Measurements from ENCODE around the gene ACTR1B. TPM values are rescaled to one million over a fixed set of nuclear protein-coding genes. Genes with fewer than 3 reads are reported as not detected.
A peak's percentile ranks its signal among the peaks of the same experiment; 100 is the strongest.

ACTR1B gene
- total RNA-seq, 1 experiment from 2014 or later, result 58.2 TPM

DNA sequence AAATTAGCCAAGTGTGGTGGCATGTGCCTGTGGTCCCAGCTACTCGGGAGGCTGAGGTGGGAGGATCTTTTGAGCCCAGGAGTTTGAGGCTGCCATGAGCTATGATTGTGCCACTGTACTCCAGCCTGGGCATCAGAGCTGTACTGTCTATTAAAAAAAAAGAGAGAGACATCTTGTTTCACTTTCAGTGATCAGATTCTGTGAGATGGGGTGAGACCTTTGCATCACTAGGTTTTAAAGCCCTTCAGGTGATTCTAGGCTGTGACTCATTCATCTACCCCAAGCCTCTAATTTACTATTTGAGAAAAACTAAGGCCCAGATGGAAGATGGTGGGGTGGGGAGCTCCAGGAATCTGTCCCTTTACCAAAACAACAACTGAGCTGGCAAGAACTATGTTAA, 12.8 kb upstream of the ACTR1B start (continued):
- TF ChIP-seq CBFB (CRISPR knock-in tag; IDR thresholded peaks at IDR 0.05; ENCODE audit: low read depth), result no peak
- TF ChIP-seq, protein P1, sequence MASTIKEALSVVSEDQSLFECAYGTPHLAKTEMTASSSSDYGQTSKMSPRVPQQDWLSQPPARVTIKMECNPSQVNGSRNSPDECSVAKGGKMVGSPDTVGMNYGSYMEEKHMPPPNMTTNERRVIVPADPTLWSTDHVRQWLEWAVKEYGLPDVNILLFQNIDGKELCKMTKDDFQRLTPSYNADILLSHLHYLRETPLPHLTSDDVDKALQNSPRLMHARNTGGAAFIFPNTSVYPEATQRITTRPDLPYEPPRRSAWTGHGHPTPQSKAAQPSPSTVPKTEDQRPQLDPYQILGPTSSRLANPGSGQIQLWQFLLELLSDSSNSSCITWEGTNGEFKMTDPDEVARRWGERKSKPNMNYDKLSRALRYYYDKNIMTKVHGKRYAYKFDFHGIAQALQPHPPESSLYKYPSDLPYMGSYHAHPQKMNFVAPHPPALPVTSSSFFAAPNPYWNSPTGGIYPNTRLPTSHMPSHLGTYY (CRISPR knock-in tag; IDR thresholded peaks at IDR 0.05), result no peak
- TF ChIP-seq, protein P2, sequence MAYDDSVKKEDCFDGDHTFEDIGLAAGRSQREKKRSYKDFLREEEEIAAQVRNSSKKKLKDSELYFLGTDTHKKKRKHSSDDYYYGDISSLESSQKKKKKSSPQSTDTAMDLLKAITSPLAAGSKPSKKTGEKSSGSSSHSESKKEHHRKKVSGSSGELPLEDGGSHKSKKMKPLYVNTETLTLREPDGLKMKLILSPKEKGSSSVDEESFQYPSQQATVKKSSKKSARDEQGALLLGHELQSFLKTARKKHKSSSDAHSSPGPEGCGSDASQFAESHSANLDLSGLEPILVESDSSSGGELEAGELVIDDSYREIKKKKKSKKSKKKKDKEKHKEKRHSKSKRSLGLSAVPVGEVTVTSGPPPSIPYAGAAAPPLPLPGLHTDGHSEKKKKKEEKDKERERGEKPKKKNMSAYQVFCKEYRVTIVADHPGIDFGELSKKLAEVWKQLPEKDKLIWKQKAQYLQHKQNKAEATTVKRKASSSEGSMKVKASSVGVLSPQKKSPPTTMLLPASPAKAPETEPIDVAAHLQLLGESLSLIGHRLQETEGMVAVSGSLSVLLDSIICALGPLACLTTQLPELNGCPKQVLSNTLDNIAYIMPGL (CRISPR knock-in tag; IDR thresholded peaks at IDR 0.05), result no peak

DNA sequence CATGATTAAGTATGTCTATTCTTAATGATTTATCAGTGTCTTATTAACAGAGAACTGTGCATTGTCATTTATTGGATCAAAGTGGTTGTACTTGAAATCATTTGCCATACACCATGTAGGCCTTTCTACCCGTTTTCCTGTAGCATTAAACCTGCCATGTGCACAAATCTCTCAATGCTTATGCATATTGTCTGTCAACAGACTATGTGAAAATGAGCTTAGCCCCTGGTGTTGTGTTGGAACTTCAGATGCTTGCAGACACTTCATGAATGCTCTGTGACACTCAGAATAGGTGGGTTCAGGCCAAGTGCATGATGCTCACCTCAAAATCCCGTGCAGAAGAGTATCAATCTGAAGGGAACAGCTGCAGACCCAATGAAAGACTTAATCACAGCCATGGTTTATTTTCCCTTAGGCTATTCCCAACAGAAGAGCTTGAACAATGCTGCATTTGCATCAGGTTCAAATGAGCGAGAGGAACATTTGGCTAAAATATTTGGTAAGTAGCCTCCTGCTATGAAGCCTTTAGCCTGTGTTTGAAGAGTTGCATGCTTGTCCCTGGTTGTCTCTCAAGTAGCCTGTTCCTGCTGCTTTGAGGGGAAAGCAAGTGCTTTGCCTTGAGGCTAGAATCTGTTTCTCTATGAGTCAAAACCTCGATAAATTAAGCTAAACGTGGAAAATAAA, 11.7 kb upstream of the ACTR1B start:
- Mint-ChIP-seq H3K36me3 (peaks cover 17% of the 10 kb centered on the region), H3K27me3 (ENCODE audit: low read depth) (no peaks in the 10 kb centered on the region; the same call in 1 of the 2 replicates), H3K9me3 (peaks cover 17% of the 10 kb centered on the region), H3K4me3 (no peak overlapping the region), H3K27ac (peak overlapping the region; percentile 85), H3K4me1 (peaks cover 21% of the 10 kb centered on the region)
- ATAC-seq, result peak; percentile 85
- CTCF ChIA-PET, result interaction anchor here (0.9 to 1.9 kb wide), 3 partner anchors 11 to 85 kb away, joined by 3 to 12 read pairs (median 4); partner anchors contain the start of gene ACTR1B
- TF ChIP-seq, protein P3, sequence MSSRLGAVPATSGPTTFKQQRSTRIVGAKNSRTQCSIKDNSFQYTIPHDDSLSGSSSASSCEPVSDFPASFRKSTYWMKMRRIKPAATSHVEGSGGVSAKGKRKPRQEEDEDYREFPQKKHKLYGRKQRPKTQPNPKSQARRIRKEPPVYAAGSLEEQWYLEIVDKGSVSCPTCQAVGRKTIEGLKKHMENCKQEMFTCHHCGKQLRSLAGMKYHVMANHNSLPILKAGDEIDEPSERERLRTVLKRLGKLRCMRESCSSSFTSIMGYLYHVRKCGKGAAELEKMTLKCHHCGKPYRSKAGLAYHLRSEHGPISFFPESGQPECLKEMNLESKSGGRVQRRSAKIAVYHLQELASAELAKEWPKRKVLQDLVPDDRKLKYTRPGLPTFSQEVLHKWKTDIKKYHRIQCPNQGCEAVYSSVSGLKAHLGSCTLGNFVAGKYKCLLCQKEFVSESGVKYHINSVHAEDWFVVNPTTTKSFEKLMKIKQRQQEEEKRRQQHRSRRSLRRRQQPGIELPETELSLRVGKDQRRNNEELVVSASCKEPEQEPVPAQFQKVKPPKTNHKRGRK (CRISPR knock-in tag; IDR thresholded peaks at IDR 0.05; ENCODE audit: borderline replicate concordance), result no peak
- TF ChIP-seq, protein P4, sequence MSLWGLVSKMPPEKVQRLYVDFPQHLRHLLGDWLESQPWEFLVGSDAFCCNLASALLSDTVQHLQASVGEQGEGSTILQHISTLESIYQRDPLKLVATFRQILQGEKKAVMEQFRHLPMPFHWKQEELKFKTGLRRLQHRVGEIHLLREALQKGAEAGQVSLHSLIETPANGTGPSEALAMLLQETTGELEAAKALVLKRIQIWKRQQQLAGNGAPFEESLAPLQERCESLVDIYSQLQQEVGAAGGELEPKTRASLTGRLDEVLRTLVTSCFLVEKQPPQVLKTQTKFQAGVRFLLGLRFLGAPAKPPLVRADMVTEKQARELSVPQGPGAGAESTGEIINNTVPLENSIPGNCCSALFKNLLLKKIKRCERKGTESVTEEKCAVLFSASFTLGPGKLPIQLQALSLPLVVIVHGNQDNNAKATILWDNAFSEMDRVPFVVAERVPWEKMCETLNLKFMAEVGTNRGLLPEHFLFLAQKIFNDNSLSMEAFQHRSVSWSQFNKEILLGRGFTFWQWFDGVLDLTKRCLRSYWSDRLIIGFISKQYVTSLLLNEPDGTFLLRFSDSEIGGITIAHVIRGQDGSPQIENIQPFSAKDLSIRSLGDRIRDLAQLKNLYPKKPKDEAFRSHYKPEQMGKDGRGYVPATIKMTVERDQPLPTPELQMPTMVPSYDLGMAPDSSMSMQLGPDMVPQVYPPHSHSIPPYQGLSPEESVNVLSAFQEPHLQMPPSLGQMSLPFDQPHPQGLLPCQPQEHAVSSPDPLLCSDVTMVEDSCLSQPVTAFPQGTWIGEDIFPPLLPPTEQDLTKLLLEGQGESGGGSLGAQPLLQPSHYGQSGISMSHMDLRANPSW (CRISPR knock-in tag; conservative IDR thresholded peaks at IDR 0.05; ENCODE audit: low read depth), result no peak
- TF ChIP-seq SP1 (CRISPR knock-in tag; conservative IDR thresholded peaks at IDR 0.05), result no peak
- POLR2A ChIA-PET, result interaction anchor here (0.6 to 0.9 kb wide), 3 partner anchors 11 to 722 kb away, joined by 3 to 4 read pairs (median 3); partner anchors contain the start of gene ACTR1B
- no peak for DNase-seq (ENCODE audit: low spot score)

DNA sequence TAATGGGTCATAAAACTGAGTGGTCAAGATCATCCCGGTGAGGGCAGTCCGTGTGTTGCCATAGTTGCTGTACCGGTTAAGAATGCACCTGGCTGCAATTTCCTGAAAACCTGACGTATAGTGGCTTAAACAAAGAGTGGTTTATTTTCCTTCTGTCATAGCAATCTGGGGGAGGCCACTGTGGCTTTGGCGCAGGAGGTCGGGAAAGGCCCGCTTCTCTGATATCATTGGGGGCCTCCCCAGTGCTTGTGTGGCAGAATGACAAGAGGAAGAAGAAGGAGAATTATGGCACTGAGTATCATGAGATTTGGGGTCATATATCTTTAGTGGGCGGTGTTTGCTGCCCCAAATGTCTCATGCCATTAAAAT, 10.1 kb upstream of the ACTR1B start:
- DNase-seq (ENCODE audit: low spot score) (no peak), ATAC-seq (no peak)
- Mint-ChIP-seq H3K4me1 (peaks cover 27% of the 10 kb centered on the region), H3K4me3 (no peak overlapping the region), H3K9me3 (peaks cover 5% of the 10 kb centered on the region; the same call in 1 of the 2 replicates), H3K27me3 (ENCODE audit: low read depth) (no peaks in the 10 kb centered on the region; the same call in 1 of the 2 replicates), H3K27ac (no peak overlapping the region), H3K36me3 (peaks cover 12% of the 10 kb centered on the region)
- CTCF ChIA-PET, result interaction anchor here (1.5 to 2.0 kb wide), 2 partner anchors 23 to 26 kb away, joined by 4 to 5 read pairs; no protein-coding TSS in a partner anchor
- POLR2A ChIA-PET, result no interaction called here
- TF ChIP-seq FOXJ3 (CRISPR knock-in tag; IDR thresholded peaks at IDR 0.05; ENCODE audit: borderline replicate concordance) (no peak), ZNF317 (CRISPR knock-in tag; IDR thresholded peaks at IDR 0.05; ENCODE audit: borderline replicate concordance, low read depth) (no peak), RORB (CRISPR knock-in tag; IDR thresholded peaks at IDR 0.05) (no peak), ZNF232 (CRISPR knock-in tag; IDR thresholded peaks at IDR 0.05) (no peak), JAZF1 (CRISPR knock-in tag; IDR thresholded peaks at IDR 0.05) (no peak), NFE2L1 (CRISPR knock-in tag; IDR thresholded peaks at IDR 0.05) (no peak), NFATC4 (CRISPR knock-in tag; IDR thresholded peaks at IDR 0.05) (no peak), SOX15 (CRISPR knock-in tag; IDR thresholded peaks at IDR 0.05) (no peak), GRHL2 (CRISPR knock-in tag; IDR thresholded peaks at IDR 0.05; ENCODE audit: insufficient replicate concordance, severe bottlenecking) (no peak)
- TF ChIP-seq, protein P5, sequence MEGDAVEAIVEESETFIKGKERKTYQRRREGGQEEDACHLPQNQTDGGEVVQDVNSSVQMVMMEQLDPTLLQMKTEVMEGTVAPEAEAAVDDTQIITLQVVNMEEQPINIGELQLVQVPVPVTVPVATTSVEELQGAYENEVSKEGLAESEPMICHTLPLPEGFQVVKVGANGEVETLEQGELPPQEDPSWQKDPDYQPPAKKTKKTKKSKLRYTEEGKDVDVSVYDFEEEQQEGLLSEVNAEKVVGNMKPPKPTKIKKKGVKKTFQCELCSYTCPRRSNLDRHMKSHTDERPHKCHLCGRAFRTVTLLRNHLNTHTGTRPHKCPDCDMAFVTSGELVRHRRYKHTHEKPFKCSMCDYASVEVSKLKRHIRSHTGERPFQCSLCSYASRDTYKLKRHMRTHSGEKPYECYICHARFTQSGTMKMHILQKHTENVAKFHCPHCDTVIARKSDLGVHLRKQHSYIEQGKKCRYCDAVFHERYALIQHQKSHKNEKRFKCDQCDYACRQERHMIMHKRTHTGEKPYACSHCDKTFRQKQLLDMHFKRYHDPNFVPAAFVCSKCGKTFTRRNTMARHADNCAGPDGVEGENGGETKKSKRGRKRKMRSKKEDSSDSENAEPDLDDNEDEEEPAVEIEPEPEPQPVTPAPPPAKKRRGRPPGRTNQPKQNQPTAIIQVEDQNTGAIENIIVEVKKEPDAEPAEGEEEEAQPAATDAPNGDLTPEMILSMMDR (IDR thresholded peaks at IDR 0.05), result no peak
- TF ChIP-seq, protein P4 (CRISPR knock-in tag; conservative IDR thresholded peaks at IDR 0.05; ENCODE audit: low read depth), result no peak
- TF ChIP-seq, protein P6, sequence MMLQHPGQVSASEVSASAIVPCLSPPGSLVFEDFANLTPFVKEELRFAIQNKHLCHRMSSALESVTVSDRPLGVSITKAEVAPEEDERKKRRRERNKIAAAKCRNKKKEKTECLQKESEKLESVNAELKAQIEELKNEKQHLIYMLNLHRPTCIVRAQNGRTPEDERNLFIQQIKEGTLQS (CRISPR knock-in tag; conservative IDR thresholded peaks at IDR 0.05), result no peak
- TF ChIP-seq, protein P7, sequence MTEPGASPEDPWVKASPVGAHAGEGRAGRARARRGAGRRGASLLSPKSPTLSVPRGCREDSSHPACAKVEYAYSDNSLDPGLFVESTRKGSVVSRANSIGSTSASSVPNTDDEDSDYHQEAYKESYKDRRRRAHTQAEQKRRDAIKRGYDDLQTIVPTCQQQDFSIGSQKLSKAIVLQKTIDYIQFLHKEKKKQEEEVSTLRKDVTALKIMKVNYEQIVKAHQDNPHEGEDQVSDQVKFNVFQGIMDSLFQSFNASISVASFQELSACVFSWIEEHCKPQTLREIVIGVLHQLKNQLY (CRISPR knock-in tag; IDR thresholded peaks at IDR 0.05), result no peak

All from WTC11 (cell line).